ENCODE data around the gene SCN4A.
"Not testable (repeated sequence)": the region's sequence is repeated elsewhere in the genome, so short reads cannot be mapped to it uniquely, and the experiment has no call there.

The SCN4A gene

DNA sequence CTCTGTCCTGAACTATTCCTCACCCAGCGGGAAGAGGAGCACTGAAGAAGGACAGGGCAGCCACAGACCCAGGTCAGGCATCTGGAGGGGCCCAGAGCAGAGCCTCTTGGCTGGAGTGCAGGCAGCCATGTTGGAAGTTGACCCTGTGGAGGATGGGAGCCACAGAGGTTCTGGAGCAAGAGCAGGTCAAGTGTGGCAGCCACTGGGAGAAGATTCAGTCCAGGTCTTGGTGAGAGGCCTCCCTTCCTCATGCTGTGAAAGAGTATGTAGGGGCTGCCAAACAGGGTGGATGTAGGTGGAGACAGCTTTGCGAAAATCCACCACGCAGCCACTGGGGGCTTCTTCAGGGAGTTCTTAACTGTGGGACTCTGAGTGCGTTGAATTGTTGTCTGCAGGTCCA, 40.0 kb downstream of the SCN4A start:
- DNase-seq: no peak

- DNase-seq: no peak
These were observed 40.6 kb downstream of the SCN4A start, which contains the start of gene CD79B for GRCh38 chr17:63931981-63932561. Gene CD79B, minus strand, starts transcription at chr17:63932331. Its CDS starts 70 bp downstream, at chr17:63932261.

DNA sequence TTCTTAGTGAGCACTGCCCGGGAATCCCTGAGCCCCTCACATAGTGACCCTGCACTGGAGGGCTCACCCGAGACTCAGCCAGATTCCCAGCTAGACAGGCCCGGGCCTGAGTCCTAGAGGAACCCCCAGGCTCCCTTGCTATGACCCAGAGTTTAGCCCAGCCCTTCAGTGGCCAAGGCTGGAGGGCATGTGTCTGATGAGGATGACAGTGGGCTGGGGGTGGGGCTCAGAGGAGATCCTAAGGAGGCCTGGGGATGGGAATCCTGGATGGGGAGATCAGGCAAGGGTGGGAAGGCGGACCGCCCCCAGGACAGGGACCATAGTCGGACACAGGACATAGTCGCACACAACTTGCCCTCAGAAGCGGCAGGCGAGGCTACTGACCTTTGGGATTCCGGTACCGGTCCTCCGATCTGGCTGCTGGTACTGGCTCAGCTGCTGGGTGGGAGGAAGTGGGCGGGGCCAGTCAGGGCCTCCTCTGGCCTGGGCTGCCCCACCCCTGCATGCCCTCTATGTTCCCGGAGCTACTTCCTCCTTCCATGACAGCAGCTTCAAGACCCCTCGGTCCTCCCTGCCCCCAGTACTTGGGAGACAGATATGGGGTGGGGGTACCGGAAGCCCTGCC, 41.7 kb downstream of the SCN4A start:
- no peak for DNase-seq

DNA sequence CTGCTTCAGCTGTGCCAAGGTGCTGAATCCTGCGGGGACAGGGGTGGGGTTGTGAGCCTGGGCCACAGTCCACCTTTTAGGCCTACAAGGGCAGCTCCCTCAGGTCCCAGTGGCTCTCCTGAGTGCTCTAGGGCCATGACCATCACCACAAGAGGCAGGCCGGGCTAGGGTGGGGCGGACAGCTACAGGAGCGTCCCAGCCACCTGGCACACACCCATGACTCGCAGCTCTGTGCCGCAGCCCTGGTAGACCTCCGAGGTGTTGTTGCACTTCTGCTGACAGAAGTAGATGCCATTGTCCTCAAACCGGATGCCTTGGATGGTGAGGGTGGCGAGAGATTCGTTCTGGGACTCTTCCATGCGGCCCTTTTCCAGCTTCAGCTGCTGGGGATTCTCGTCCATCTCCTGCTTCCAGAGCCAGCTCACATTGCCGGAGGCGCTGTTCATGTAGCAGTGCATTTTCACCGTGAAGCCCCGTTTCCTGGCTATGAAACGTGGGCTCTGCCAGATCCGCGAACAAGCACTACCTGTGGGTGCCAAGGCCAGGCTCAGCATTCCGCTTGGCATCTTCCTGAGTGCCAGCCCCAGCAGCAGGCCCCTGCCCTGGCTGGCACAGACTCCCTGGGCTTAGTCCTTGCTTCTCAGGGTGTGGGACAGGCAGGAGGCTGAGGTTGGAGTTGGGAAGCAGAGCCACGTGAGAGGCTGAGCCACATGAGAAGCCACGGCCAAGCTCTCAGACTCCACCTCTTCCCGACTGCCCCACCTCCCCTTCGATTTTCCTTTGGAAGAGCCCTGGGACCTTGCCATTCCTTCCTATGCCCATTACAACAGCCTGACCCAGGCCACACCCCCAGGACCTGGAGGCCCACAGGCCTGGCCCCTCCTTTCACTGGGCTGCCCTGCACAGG, 42.6 kb downstream of the SCN4A start:
- no peak for DNase-seq

- no peak for DNase-seq
These were observed 43.6 kb downstream of the SCN4A start for GRCh38 chr17:63928966-63929695.

DNA sequence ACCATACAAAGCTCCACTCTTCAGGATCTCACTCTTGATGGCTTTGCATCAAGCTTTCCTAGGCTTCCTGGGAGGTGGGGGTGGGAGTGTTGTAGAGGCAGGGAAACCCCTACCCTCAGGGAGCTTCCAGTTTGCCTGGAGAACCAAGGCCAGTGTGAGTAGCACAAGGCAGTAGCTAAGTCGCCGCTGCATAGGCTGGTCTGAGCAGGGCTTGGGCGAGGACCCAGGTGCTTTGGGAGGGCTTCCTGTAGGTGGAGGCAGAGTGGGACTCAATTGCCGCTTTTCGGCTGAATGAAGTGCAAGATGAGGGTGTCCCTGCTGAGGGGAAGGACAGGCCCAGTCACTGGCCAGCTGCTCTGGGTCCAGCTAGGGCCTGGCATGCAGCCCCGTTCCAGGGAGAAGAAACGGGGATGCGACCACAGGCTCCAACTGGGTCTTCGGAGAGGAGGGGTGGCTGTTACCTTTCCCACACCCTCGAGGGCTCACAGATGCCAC, 44.5 kb downstream of the SCN4A start:
- DNase-seq: no peak

DNA sequence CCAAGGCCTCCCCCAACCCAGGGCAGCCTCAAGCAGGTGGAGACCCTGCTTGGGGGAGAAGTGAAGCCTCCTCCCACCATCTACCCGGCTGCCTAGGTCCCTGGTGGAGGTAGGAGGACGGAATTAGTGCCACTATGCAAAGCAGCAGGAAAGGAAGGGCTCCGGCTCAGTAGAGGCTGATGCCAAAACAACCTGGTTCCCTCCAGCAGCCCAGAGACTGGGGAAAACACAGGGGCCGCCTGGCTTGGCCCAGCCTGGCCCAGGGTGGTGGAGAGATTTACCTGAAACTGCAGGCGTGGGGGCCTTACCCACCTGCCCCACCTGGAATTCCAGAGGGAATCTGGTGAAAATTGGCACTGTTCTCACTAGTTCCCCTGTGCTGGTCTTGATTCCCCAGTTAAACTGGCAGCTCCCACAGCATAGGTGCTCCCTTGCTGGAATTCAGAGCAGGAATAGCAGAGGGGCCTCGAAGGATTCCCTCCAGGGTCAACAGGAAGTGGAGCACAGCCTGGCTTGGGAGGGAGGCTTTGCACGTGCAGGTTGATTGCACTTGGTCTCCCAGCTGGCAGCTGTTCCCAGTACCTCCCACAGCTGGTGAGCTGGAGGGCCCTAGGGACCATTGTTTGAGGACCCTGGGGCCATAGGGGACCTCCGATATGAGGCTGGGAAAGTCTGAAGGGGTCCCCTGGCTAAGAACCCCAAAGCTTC, 45.1 kb downstream of the SCN4A start:
- no peak for DNase-seq

- no peak for DNase-seq
These were observed 46.6 kb downstream of the SCN4A start for GRCh38 chr17:63926164-63926563.

GRCh38 chr17:63925615-63926014, 47.1 kb downstream of the SCN4A start:
- no peak for DNase-seq

- DNase-seq: not testable (repeated sequence)
These were observed 50.3 kb downstream of the SCN4A start for GRCh38 chr17:63922402-63922801.

DNA sequence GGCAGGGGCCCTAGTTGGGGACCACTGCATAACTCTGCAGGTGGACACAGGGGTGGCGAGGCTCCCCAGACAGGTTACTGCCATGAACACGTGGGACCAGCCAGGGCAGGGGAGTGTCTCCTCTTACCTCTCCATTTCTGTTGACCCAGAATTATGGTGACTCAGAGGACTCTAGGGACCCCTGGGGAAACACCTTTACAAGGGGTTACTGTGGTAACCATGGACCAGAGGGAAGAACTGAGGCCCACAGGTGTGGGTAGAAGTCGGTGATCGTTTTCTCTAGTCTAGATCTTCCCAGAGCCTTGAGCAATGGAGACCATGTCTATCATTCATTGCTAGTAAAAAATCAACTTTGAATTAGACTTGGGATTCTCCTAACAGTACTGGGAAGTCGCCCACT, 51.9 kb downstream of the SCN4A start:
- not testable (repeated sequence) for DNase-seq

- not testable (repeated sequence) for DNase-seq
These were observed 52.7 kb downstream of the SCN4A start for GRCh38 chr17:63920050-63920449.

DNA sequence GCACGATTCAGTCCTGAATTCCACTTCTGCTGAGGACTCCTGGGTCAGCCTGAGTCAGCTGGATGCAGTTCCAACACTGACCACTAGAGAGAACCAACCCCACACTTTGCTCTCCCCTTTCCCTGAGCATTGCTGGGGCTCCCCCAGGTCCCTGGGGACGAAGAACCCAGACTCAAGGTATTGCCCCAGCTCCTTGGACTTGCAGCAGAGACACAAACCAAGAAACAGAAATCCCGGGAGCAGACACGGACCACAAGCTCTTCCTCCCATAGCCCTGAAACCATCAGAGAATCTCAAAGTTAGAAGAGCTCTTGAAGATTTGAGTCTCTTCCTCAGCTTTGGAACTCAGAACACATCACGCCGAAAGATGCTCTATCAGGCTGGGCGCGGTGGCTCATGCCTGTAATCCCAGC, 53.4 kb downstream of the SCN4A start:
- peak; percentile 10 for DNase-seq

DNA sequence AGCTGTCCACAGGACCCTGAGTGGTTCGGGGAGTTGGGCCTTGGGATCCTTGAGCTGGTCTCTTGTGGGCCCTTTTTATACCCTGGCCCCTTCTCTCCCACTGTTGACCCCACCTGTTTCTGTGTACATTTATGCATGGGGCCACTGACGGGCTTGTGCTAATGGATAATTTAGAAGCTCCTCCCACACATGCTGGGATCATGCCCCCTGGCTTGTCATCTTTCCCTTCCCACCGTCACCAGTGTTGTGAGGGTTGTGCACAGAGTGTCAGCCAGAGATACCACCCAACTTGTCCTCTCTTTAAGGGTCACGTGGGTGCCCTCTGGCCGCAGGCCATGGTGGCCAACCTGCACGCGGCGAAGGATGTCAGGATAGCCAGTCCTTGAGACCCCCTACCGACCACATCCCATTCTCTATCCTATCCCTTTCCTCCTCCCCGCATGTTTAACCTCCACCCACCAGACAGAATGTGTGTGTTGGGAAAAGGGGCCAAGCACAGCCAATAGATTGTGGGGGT, 53.9 kb downstream of the SCN4A start, which contains the start of gene GH1:
TSS of gene GH1 (minus strand) at position 51 of the 517 bp plus-strand sequence. CDS start 63 bp downstream, outside the sequence.
- DNase-seq: not testable (repeated sequence)

DNA sequence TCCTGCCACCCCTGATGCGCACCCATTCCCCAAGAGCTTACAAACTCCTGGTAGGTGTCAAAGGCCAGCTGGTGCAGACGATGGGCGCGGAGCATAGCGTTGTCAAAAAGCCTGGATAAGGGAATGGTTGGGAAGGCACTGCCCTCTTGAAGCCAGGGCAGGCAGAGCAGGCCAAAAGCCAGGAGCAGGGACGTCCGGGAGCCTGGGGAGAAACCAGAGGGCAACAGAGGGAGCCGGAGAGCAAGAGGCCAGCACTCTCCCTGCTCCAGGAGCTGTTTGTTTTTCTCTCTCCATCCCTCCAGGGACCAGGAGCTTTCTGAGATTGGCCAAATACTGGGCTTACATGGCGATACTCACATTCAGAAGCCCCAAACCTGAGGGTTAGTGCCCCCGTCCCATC, 54.4 kb downstream of the SCN4A start:
- DNase-seq: no peak

DNA sequence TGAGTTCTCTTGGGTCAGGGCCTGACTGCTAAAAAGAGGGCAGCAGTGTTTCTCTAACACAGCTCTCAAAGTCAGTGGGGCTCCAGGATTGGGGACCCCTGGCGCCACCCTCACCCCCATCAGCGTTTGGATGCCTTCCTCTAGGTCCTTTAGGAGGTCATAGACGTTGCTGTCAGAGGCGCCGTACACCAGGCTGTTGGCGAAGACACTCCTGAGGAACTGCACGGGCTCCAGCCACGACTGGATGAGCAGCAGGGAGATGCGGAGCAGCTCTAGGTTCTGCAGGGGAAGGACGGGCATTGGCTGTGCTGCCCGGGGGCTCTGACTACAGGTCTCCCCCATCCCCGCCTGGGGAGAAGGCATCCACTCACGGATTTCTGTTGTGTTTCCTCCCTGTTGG, 55.1 kb downstream of the SCN4A start:
- DNase-seq: no peak

- DNase-seq: not testable (repeated sequence)
These were observed 55.5 kb downstream of the SCN4A start for GRCh38 chr17:63917206-63917605.

GRCh38 chr17:63916566-63917185, 56.0 kb downstream of the SCN4A start:
- no peak for DNase-seq

GRCh38 chr17:63915753-63916152, 57.0 kb downstream of the SCN4A start:
- DNase-seq: not testable (repeated sequence)

DNA sequence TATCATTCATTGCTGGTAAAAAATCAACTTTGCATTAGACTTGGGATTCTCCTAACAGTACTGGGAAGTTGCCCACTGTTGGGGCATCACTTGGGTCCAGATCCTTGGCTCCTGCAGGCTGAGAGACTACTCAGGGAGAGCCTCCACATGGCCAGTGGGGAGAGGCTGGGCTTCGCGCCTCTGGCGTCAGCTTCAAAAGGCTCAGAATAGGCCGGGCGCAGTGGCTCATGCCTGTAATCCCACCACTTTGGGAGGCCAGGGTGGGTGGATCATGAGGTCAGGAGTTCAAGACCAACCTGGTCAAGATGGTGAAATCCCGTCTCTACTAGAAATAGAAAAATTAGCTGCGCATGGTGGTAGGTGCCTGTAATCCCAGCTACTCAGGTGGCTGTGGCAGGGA, 58.2 kb downstream of the SCN4A start:
- no peak for DNase-seq

DNA sequence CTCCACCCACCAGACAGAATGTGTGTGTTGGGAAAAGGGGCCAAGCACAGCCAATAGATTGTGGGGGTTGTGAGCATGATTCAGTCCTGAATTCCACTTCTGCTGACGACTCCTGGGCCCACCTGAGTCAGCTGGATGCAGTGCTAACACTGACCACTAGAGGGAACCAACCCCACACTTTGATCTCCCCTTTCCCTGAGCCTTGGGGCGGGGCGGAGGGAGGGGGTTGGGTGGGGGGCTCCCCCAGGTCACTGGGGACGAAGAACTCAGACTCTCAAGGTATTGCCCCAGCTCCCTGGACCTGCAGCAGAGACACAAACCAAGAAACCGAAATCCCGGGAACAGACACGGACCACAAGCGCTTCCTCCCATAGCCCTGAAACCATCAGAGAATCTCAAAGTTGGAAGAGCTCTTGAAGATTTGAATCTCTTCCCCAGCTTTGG, 61.0 kb downstream of the SCN4A start:
- DNase-seq: no peak

All from NCI-H510A (cell line).